H1 (cell line): ENCODE data around the gene NCCRP1. TPM values are rescaled to one million over a fixed set of nuclear protein-coding genes. Genes with fewer than 3 reads are reported as not detected.
A peak's percentile ranks its signal among the peaks of the same experiment; 100 is the strongest.

Experiments used
- CTCF ChIA-PET: fragments of 300-600 bp; sonication (Branson Sonifier 250); formaldehyde crosslinking; loops from one replicate; lab custom pipeline; 2021; ENCODE audit not compliant: partially characterized antibody; lab: Charles Lee
- POLR2A ChIA-PET: fragments of 300-600 bp; sonication (Branson Sonifier 250); formaldehyde crosslinking; loops from one replicate; lab custom pipeline; 2021; ENCODE audit warnings: inconsistent platforms; ENCODE audit not compliant: partially characterized antibody; lab: Charles Lee
- DNase-seq, 2 experiments: peaks; one replicate each; pipeline versions ENCODE4 v3.0.0 to v3.0.0-alpha.2; 2010 to 2022; ENCODE audit warnings: low spot score in 2 of 2, low read depth in 1 of 2, mixed read lengths in 1 of 2
- FAIRE-seq: peaks from 2 replicates; lab custom pipeline; 2011; peaks lifted over from hg19 to GRCh38; lab: Jason Lieb, UNC
- H2AFZ ChIP-seq: 2 replicates; pipeline ENCODE4 v1.8.1; 2012; ENCODE audit warnings: low read length, inconsistent platforms
- H2AK5ac ChIP-seq: 2 replicates; pipeline ENCODE4 v1.6.1; 2013; ENCODE audit warnings: low read depth, low read length
- H2BK120ac ChIP-seq: replicated peaks from 2 replicates; pipeline ENCODE3; 2013; ENCODE audit warnings: low read depth, low read length, inconsistent platforms
- H2BK12ac ChIP-seq: 2 replicates; pipeline ENCODE4 v1.6.1; 2013; ENCODE audit warnings: low read depth, low read length
- H2BK15ac ChIP-seq: 2 replicates; pipeline ENCODE4 v1.6.1; 2013; ENCODE audit warnings: low read length
- H2BK20ac ChIP-seq: 2 replicates; pipeline ENCODE4 v1.6.1; 2013; ENCODE audit warnings: low read length
- H2BK5ac ChIP-seq: 2 replicates; pipeline ENCODE4 v1.6.1; 2013; ENCODE audit warnings: low read depth, low read length
- H3K14ac ChIP-seq: 2 replicates; pipeline ENCODE4 v1.6.1; 2013; ENCODE audit warnings: inconsistent platforms; ENCODE audit not compliant: insufficient read length
- H3K18ac ChIP-seq: 2 replicates; pipeline ENCODE4 v1.6.1; 2013; ENCODE audit warnings: low read length; ENCODE audit errors: extremely low read depth
- H3K23ac ChIP-seq: 2 replicates; pipeline ENCODE4 v1.6.1; 2013; ENCODE audit warnings: inconsistent platforms; ENCODE audit not compliant: insufficient read length
- H3K23me2 ChIP-seq: 2 replicates; pipeline ENCODE4 v1.6.1; 2013; ENCODE audit warnings: low read depth, low read length
- H3K27ac ChIP-seq: 2 replicates; pipeline ENCODE4 v1.6.1; 2011; ENCODE audit warnings: low read depth, low read length, inconsistent platforms
- H3K27me3 ChIP-seq, 4 experiments: replicated peaks in 1 of 4; 1 replicate in 1 of 4; 2 replicates in 3 of 4; pipeline versions ENCODE4 v1.6.1 to v1.8.1; 2011 to 2013; ENCODE audit warnings: low read length in 3 of 4, mild to moderate bottlenecking in 3 of 4, inconsistent platforms in 2 of 4, mixed read lengths in 2 of 4, moderate library complexity in 1 of 4; ENCODE audit not compliant: control insufficient read depth in 3 of 4, insufficient read depth in 3 of 4; ENCODE audit errors: extremely low read depth in 1 of 4
- H3K36me3 ChIP-seq, 4 experiments: 2 replicates each; pipeline versions ENCODE4 v1.6.1 to v1.8.1; 2011 to 2013; ENCODE audit warnings: mild to moderate bottlenecking in 4 of 4, low read length in 3 of 4, moderate library complexity in 2 of 4, control low read depth in 1 of 4, inconsistent platforms in 1 of 4; ENCODE audit not compliant: insufficient read depth in 4 of 4, control insufficient read depth in 2 of 4
- H3K4ac ChIP-seq: replicated peaks from 2 replicates; pipeline ENCODE3; 2013; ENCODE audit warnings: low read length, low read depth, mixed read lengths, inconsistent platforms; ENCODE audit not compliant: insufficient read length
- H3K4me1 ChIP-seq, 4 experiments: replicated peaks in 1 of 4; 1 replicate in 1 of 4; 2 replicates in 3 of 4; pipeline versions ENCODE4 v1.6.1 to v1.8.1; 2011 to 2013; ENCODE audit warnings: low read length in 3 of 4, inconsistent platforms in 2 of 4, mixed read lengths in 1 of 4; ENCODE audit not compliant: insufficient read depth in 4 of 4, control insufficient read depth in 3 of 4
- H3K4me2 ChIP-seq, 2 experiments: 2 replicates each; pipeline versions ENCODE4 v1.6.1 to v1.8.1; 2011 to 2013; ENCODE audit warnings: low read depth in 2 of 2, low read length in 2 of 2, control low read depth in 1 of 2, inconsistent platforms in 1 of 2, mild to moderate bottlenecking in 1 of 2; ENCODE audit not compliant: insufficient read depth in 1 of 2
- H3K4me3 ChIP-seq, 4 experiments: fragments of 200-600, 300-600 bp in 1 of 4; sonication (generic), shearing (Covaris generic), sonication (Bioruptor Twin) in 1 of 4; 2 replicates each; pipeline versions ENCODE4 v1.5.1 to v1.8.1; 2011 to 2016; ENCODE audit warnings: low read length in 4 of 4, low read depth in 3 of 4, control low read depth in 2 of 4, inconsistent platforms in 2 of 4, mild to moderate bottlenecking in 2 of 4, mixed read lengths in 1 of 4, moderate library complexity in 1 of 4; ENCODE audit not compliant: insufficient read depth in 2 of 4; ENCODE audit errors: extremely low read depth in 1 of 4
- H3K56ac ChIP-seq: replicated peaks from 2 replicates; pipeline ENCODE3; 2013; ENCODE audit warnings: low read depth, mild to moderate bottlenecking, mixed read lengths, low read length, inconsistent platforms; ENCODE audit not compliant: insufficient read length
- H3K79me1 ChIP-seq: 2 replicates; pipeline ENCODE4 v1.6.1; 2013; ENCODE audit warnings: low read depth, low read length, control low read depth
- H3K79me2 ChIP-seq, 2 experiments: 2 replicates each; pipeline versions ENCODE4 v1.6.1 to v1.8.1; 2012 to 2013; ENCODE audit warnings: low read length in 2 of 2, mild to moderate bottlenecking in 2 of 2, inconsistent platforms in 1 of 2; ENCODE audit not compliant: insufficient read depth in 2 of 2, control insufficient read depth in 1 of 2
- H3K9ac ChIP-seq, 4 experiments: replicated peaks in 1 of 4; 1 replicate in 1 of 4; 2 replicates in 3 of 4; pipeline versions ENCODE4 v1.6.1 to v1.8.1; 2011 to 2013; ENCODE audit warnings: low read depth in 3 of 4, low read length in 3 of 4, control low read depth in 2 of 4, mild to moderate bottlenecking in 2 of 4, moderate library complexity in 2 of 4, inconsistent platforms in 1 of 4; ENCODE audit errors: extremely low read depth in 1 of 4
- H3K9me3 ChIP-seq, 2 experiments: 2 replicates each; pipeline versions ENCODE4 v1.6.1 to v1.8.1; 2012 to 2013; ENCODE audit warnings: mild to moderate bottlenecking in 2 of 2, moderate library complexity in 2 of 2, control low read depth in 1 of 2, inconsistent platforms in 1 of 2, low read depth in 1 of 2, low read length in 1 of 2, mixed read lengths in 1 of 2; ENCODE audit not compliant: insufficient read depth in 2 of 2
- H4K20me1 ChIP-seq, 2 experiments: replicated peaks in 1 of 2; 2 replicates each; pipeline versions ENCODE3 to v1.8.1; 2011 to 2013; ENCODE audit warnings: inconsistent platforms in 2 of 2, low read length in 2 of 2, mild to moderate bottlenecking in 1 of 2; ENCODE audit not compliant: insufficient read depth in 2 of 2, control insufficient read depth in 1 of 2
- H4K5ac ChIP-seq: 2 replicates; pipeline ENCODE4 v1.6.1; 2013; ENCODE audit warnings: low read length, low read depth, mixed read lengths, inconsistent platforms; ENCODE audit not compliant: insufficient read length
- H4K8ac ChIP-seq: 2 replicates; pipeline ENCODE4 v1.8.0; 2013; ENCODE audit warnings: mild to moderate bottlenecking, moderate library complexity, low read length, inconsistent platforms; ENCODE audit not compliant: insufficient read depth; ENCODE audit errors: extremely low read depth
- H4K91ac ChIP-seq: replicated peaks from 2 replicates; pipeline ENCODE3; 2013; ENCODE audit warnings: low read length, mixed read lengths, inconsistent platforms; ENCODE audit not compliant: insufficient read length
- ASH2L ChIP-seq: fragments of 200-600, 300-600 bp; sonication (generic); IDR thresholded peaks from one replicate; pipeline ENCODE4 v1.7.1; 2017; ENCODE audit warnings: low read length
- EP300 ChIP-seq, 2 experiments: IDR thresholded peaks; 1 replicate in 1 of 2; 2 replicates in 1 of 2; pipeline ENCODE4 v1.6.1; 2011 to 2012; ENCODE audit warnings: low read depth in 2 of 2, low read length in 2 of 2, mild to moderate bottlenecking in 2 of 2, borderline replicate concordance in 1 of 2, inconsistent platforms in 1 of 2, moderate library complexity in 1 of 2
- GABPA ChIP-seq: IDR thresholded peaks from 2 replicates; pipeline ENCODE4 v1.6.1; 2011; ENCODE audit warnings: mild to moderate bottlenecking, low read length, moderate library complexity, borderline replicate concordance; ENCODE audit not compliant: insufficient read depth
- KDM4A ChIP-seq: IDR thresholded peaks from one replicate; pipeline ENCODE4 v1.7.1; 2012; ENCODE audit warnings: low read depth, mild to moderate bottlenecking, moderate library complexity, low read length, inconsistent platforms; ENCODE audit not compliant: severe bottlenecking
- RFX5 ChIP-seq: IDR thresholded peaks from 2 replicates; pipeline ENCODE4 v1.6.1; 2011; ENCODE audit warnings: low read depth, low read length, improper control_type of control experiment, borderline replicate concordance
- SUZ12 ChIP-seq: fragments of 200-600 bp; sonication (generic); IDR thresholded peaks from 2 replicates; pipeline ENCODE4 v1.6.1; 2012; ENCODE audit warnings: mild to moderate bottlenecking, inconsistent platforms, low read length, moderate library complexity, mixed read lengths
- TCF12 ChIP-seq: IDR thresholded peaks from 2 replicates; pipeline ENCODE4 v1.6.1; 2011; ENCODE audit warnings: low read depth, mild to moderate bottlenecking, low read length
- WGBS, 2 experiments: shearing (Covaris generic) in 1 of 2; methylation state at CpG; one replicate each; pipeline versions ENCODE4 v1.1.6 to v1.1.7; 2013 to 2015; ENCODE audit warnings: low lambda C conversion rate in 2 of 2, mixed read lengths in 2 of 2, inconsistent platforms in 1 of 2, low coverage in 1 of 2, missing lambda C conversion rate in 1 of 2; ENCODE audit not compliant: insufficient replicate concordance in 2 of 2, insufficient coverage in 1 of 2, insufficient read length in 1 of 2; ENCODE audit errors: extremely low coverage in 1 of 2, missing lambda C conversion rate in 1 of 2; 5-methylcytosine and 5-hydroxymethylcytosine counted together
- long read RNA-seq, 2 experiments: library from RNA in 1 of 2; library from capped mRNA in 1 of 2; stranded (forward); transcript quantifications; one replicate each; pipeline ENCODE4 v2.0.0, GENCODE V29; 2021; ENCODE audit warnings: inconsistent platforms in 1 of 2
- polyA minus RNA-seq, 3 experiments: library from RNA; depleted of rRNA, polyadenylated mRNA; stranded (reverse); fragments of >200 nt; gene quantifications; 1 replicate in 2 of 3; 2 replicates in 1 of 3; pipeline ENCODE4 v1.2.3, GENCODE V29; 2011
- polyA plus RNA-seq, 7 experiments: library from polyadenylated mRNA; depleted of rRNA in 3 of 7; stranded (reverse) in 5 of 7; unstranded in 2 of 7; fragments of >200 nt in 5 of 7; fragments of 200-250 nt in 2 of 7; gene quantifications; 1 replicate in 5 of 7; 2 replicates in 1 of 7; 4 replicates in 1 of 7; pipeline versions ENCODE4 v1.2.1 to v1.2.3, GENCODE V29; 2011 to 2013; ENCODE audit warnings: missing spikeins in 2 of 7, mixed read lengths in 2 of 7
- total RNA-seq: library from RNA; stranded (reverse); fragmentation: NEBNext Ultra II Directional; extraction: Animal tissue kit (Norgen Biotek cat#: 25700); gene quantifications from 2 replicates; pipeline ENCODE4 v1.2.1, GENCODE V29; 2021

The NCCRP1 gene, protein sequence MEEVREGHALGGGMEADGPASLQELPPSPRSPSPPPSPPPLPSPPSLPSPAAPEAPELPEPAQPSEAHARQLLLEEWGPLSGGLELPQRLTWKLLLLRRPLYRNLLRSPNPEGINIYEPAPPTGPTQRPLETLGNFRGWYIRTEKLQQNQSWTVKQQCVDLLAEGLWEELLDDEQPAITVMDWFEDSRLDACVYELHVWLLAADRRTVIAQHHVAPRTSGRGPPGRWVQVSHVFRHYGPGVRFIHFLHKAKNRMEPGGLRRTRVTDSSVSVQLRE
- total RNA-seq, result 2.8 and 3.2 TPM in 2 replicates
- 7.9 and 11.2 TPM in 2 replicates for polyA plus RNA-seq (2011; rRNA removed)
- polyA plus RNA-seq (2011; cell fraction: cytosol; rRNA removed), result 3.8 TPM
- polyA plus RNA-seq (2011; cell fraction: nucleus; rRNA removed), result 3.1 TPM
- 1.9 to 4.0 TPM (median 2.6 TPM) in 4 replicates for polyA plus RNA-seq (2012, experiment 1 of 2)
- polyA plus RNA-seq (2012, experiment 2 of 2), result 2.5 TPM
- polyA plus RNA-seq (2013, experiment 1 of 2), result 2.1 TPM
- polyA plus RNA-seq (2013, experiment 2 of 2), result 2.4 TPM
- polyA minus RNA-seq (2011; rRNA and poly(A)+ RNA removed), result 1.7 and 3.1 TPM in 2 replicates
- polyA minus RNA-seq (2011; cell fraction: cytosol; rRNA and poly(A)+ RNA removed), result 2.6 TPM
- 1.00 TPM for polyA minus RNA-seq (2011; cell fraction: nucleus; rRNA and poly(A)+ RNA removed)
- long read RNA-seq, experiment 1, partial matches to known transcripts, result 1 of 3 reads
- long read RNA-seq, experiment 1, other reads (novel, unspliced or antisense), result 0 of 3 reads
- long read RNA-seq, experiment 2, result 0 reads

DNA sequence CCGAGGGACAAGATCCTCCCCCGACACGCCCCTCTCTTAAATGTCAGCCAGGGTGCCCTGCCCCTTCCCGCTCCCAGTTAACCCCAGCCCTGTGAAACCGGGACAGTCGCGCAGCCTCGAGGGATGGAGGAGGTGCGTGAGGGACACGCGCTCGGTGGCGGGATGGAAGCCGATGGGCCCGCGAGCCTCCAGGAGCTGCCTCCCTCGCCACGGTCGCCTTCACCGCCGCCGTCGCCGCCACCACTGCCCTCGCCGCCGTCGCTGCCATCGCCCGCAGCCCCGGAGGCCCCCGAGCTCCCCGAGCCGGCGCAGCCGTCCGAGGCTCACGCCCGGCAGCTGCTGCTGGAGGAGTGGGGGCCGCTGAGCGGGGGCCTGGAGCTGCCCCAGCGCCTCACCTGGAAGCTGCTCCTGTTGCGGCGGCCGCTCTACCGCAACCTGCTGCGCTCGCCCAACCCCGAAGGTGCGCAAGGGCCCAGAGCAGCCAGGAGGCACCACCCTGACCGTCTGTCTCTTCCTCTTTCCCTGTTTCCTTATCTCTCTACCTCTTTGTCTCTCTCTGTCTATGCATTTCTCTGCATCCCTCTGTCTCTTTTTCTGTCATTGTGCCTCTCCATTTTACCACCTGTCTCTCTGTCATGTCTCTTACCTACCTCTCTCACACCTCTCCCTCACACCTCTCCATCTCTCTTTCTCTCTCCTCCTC is at the start of gene NCCRP1:
NCCRP1 (plus strand) TSS at position 105 of the 703 bp plus-strand sequence; CDS start at position 124, 19 bp downstream.
- Histone ChIP-seq H4K8ac (peak within 1 kb of the TSS; percentile 5; the same call in 1 of the 2 replicates), H2AK5ac (no peak within 1 kb of the TSS), H2BK15ac (peak within 1 kb of the TSS; percentile 81; the same call in 1 of the 2 replicates), H3K27ac (no peak within 1 kb of the TSS), H3K79me1 (no peaks in the 10 kb centered on the region), H3K79me2 (no peaks in the 10 kb centered on the region), H3K14ac (no peak within 1 kb of the TSS), H3K36me3 (no peaks in the 10 kb centered on the region), H4K91ac (peak within 1 kb of the TSS; percentile 10), H3K23ac (no peak within 1 kb of the TSS), H3K18ac (peak within 1 kb of the TSS; percentile 48), H3K4ac (no peak within 1 kb of the TSS), H4K20me1 (peaks cover 0 to 2% of the 10 kb centered on the region in 2 experiments), H3K4me3 (peak within 1 kb of the TSS; percentile 25 to 62 (median 40); a peak in 7 of 8 replicates), H3K4me2 (peak within 1 kb of the TSS; percentile 43 to 85), H2AFZ (peak within 1 kb of the TSS; percentile 23; the same call in 1 of the 2 replicates), H4K5ac (no peak within 1 kb of the TSS), H3K27me3 (peaks cover 11 to 29% (median 21%) of the 10 kb centered on the region in 4 experiments), H2BK12ac (peak within 1 kb of the TSS; percentile 39; the same call in 1 of the 2 replicates), H3K56ac (no peak within 1 kb of the TSS), H2BK20ac (no peak within 1 kb of the TSS), H3K9me3 (no peaks in the 10 kb centered on the region), H3K23me2 (peaks cover 8% of the 10 kb centered on the region; the same call in 1 of the 2 replicates), H2BK5ac (no peak within 1 kb of the TSS), H3K4me1 (peaks cover 0 to 9% (median 8%) of the 10 kb centered on the region in 4 experiments; a peak in 6 of 7 replicates), H3K9ac (peak within 1 kb of the TSS in 1 of 4 experiments; percentile 22; a peak in 1 of 7 replicates), H2BK120ac (no peak within 1 kb of the TSS)
- ChIA-PET POLR2A (interaction anchor here (1.4 to 1.7 kb wide), 4 partner anchors 10 to 238 kb away, joined by 3 to 6 read pairs (median 4); partner anchors contain the start of gene RPS16), CTCF (interaction anchor here (0.6 to 7.1 kb wide), 10 partner anchors 8 to 235 kb away, joined by 3 to 53 read pairs (median 8); no protein-coding TSS in a partner anchor)
- FAIRE-seq (no peak), DNase-seq (peak in 1 of 2 experiments; percentile 77)
- WGBS, 2 experiments, result 6% methylated on average over 38 of the region's 51 CpGs; no CpG with 5 or more reads in 1 of the 2 experiments
- TF ChIP-seq KDM4A, result peak; percentile 71
- peak; percentile 43; the same call in 1 of the 2 replicates for TF ChIP-seq SUZ12
- TF ChIP-seq EP300 (IDR thresholded peaks at IDR 0.05; ENCODE audit: borderline replicate concordance in 1 of 2, low read depth in 2 of 2, low read length in 2 of 2), result no peak
- TF ChIP-seq TCF12, result no peak
- TF ChIP-seq ASH2L, result peak; percentile 75
- TF ChIP-seq RFX5, result no peak
- TF ChIP-seq GABPA, result 0 out of 2 replicates have a peak, but pooled peaks have one; percentile 53
